GM12891 (cell line): Measurements from ENCODE around the gene RBM8A.

Experiments used
- POLR2A ChIP-seq: IDR thresholded peaks from 2 replicates; pipeline ENCODE4 v1.6.1; 2011; ENCODE audit warnings: low read depth, low read length, control low read depth
- POLR2AphosphoS5 ChIP-seq: IDR thresholded peaks from 2 replicates; pipeline ENCODE4 v1.6.1; 2011; ENCODE audit warnings: low read depth, low read length, control low read depth

DNA sequence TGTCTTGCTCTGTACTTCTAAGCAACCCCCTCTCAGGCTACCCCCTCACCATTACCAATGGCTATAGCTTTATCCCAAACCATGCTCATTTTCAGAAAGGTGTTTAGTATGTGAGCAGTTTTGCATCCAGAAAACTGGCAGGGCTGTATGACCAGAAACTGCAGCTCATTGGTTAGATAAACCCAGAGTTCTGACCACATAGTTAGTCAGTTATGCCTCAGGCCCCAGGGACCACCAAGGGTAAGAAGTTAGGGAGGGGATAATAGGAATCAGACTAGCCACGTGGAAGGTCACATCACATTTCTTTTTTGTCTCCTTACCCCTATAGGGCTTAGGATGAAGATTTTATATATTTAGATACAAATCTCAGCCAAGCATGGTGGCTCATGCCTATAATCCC is 18.6 kb downstream of the RBM8A start:
- no peak for TF ChIP-seq POLR2A
- TF ChIP-seq POLR2AphosphoS5, result no peak
